Measurements from ENCODE around the gene ZFP36L1.

Gene ZFP36L1

GRCh38 chr14:68787092-68787992 is 5.5 kb downstream of the ZFP36L1 start:
- Histone ChIP-seq H3K27ac (ENCODE audit: low read depth, low read length) (peak overlapping the region; percentile 43; the same call in 1 of the 2 replicates), H3K4me2 (ENCODE audit: low read length) (peak overlapping the region; percentile 16; the same call in 1 of the 2 replicates), H3K4me3 (ENCODE audit: low read length) (no peak overlapping the region), H3K9me3 (ENCODE audit: control insufficient read depth, insufficient read depth, low read length) (no peaks in the 10 kb centered on the region), H4K20me1 (ENCODE audit: control insufficient read depth, insufficient read depth, low read depth, low read length) (peaks cover 19% of the 10 kb centered on the region), H3K4me1 (ENCODE audit: control insufficient read depth, low read length) (peaks cover 47% of the 10 kb centered on the region), H3K9me2 (replicated peaks; ENCODE audit: control insufficient read depth, low read length) (no peaks in the 10 kb centered on the region), H3K27me3 (ENCODE audit: control insufficient read depth, low read length) (no peaks in the 10 kb centered on the region), H3K79me2 (ENCODE audit: control insufficient read depth, low read length) (peaks cover 42% of the 10 kb centered on the region), H3F3A (ENCODE audit: control insufficient read depth, insufficient read depth) (peaks cover 73% of the 10 kb centered on the region), H3K36me3 (ENCODE audit: control insufficient read depth, low read length) (peaks cover 59% of the 10 kb centered on the region)
- TF ChIP-seq EZH2phosphoT487 (IDR thresholded peaks at IDR 0.05; ENCODE audit: borderline replicate concordance, low read length) (no peak), CTCF (IDR thresholded peaks at IDR 0.05; ENCODE audit: low read depth, low read length, poor library complexity, severe bottlenecking) (no peak)

- no peak overlapping the region for H3K4me2 ChIP-seq (ENCODE audit: low read length)
Observed at GRCh38 chr14:68786491-68787091, 6.3 kb downstream of the ZFP36L1 start.

More at GRCh38 chr14:68786491-68787091, 6.3 kb downstream of the ZFP36L1 start:
- H3K36me3 ChIP-seq (ENCODE audit: control insufficient read depth, low read length) = peaks cover 51% of the 10 kb centered on the region
- no peaks in the 10 kb centered on the region for H3K27me3 ChIP-seq (ENCODE audit: control insufficient read depth, low read length)
- TF ChIP-seq CTCF (IDR thresholded peaks at IDR 0.05; ENCODE audit: low read depth, low read length, poor library complexity, severe bottlenecking) = no peak
- no peak for TF ChIP-seq EZH2phosphoT487 (IDR thresholded peaks at IDR 0.05; ENCODE audit: borderline replicate concordance, low read length)
- H3K9me2 ChIP-seq (replicated peaks; ENCODE audit: control insufficient read depth, low read length) = no peaks in the 10 kb centered on the region
- peaks cover 70% of the 10 kb centered on the region for H3F3A ChIP-seq (ENCODE audit: control insufficient read depth, insufficient read depth)
- peaks cover 35% of the 10 kb centered on the region for H3K79me2 ChIP-seq (ENCODE audit: control insufficient read depth, low read length)
- peak overlapping the region; percentile 43 for H3K27ac ChIP-seq (ENCODE audit: low read depth, low read length)
- H3K4me3 ChIP-seq (ENCODE audit: low read length) = no peak overlapping the region
- peaks cover 48% of the 10 kb centered on the region for H3K4me1 ChIP-seq (ENCODE audit: control insufficient read depth, low read length)
- no peaks in the 10 kb centered on the region for H3K9me3 ChIP-seq (ENCODE audit: control insufficient read depth, insufficient read depth, low read length)
- peaks cover 16% of the 10 kb centered on the region for H4K20me1 ChIP-seq (ENCODE audit: control insufficient read depth, insufficient read depth, low read depth, low read length)

Measured in DOHH2 (cell line).